GM10266 (cell line): ENCODE results near the gene RPE65.
"Not testable (repeated sequence)": the region's sequence is repeated elsewhere in the genome, so short reads cannot be mapped to it uniquely, and the experiment has no call there.

Experiments
- DNase-seq: peaks from one replicate; pipeline ENCODE4 v3.0.0; 2012; ENCODE audit errors: extremely low spot score
- CTCF ChIP-seq: IDR thresholded peaks from 2 replicates; pipeline ENCODE4 v1.5.1; 2012; ENCODE audit warnings: mild to moderate bottlenecking, low read depth; ENCODE audit not compliant: control insufficient read depth, insufficient read depth; ENCODE audit errors: missing control alignments

Gene RPE65

GRCh38 chr1:68449901-68450300 is at the start of gene RPE65:
RPE65 (minus strand) TSS chr1:68449954; CDS start chr1:68449905, 49 bp downstream.
- no peak for DNase-seq
- no peak for TF ChIP-seq CTCF

- TF ChIP-seq CTCF = no peak
- DNase-seq = no peak
Observed at GRCh38 chr1:68497358-68497698, 47.6 kb upstream of the RPE65 start.

- no peak for TF ChIP-seq CTCF
- DNase-seq = peak; percentile 89
Observed at GRCh38 chr1:68496680-68497357, 47.1 kb upstream of the RPE65 start, which contains the start of gene DEPDC1. DEPDC1 (minus strand) TSS chr1:68497082; CDS start chr1:68496999, 83 bp downstream.

- no peak for TF ChIP-seq CTCF
- DNase-seq = peak; percentile 31
Observed at GRCh38 chr1:68495968-68496679, 46.4 kb upstream of the RPE65 start.

- TF ChIP-seq CTCF = no peak
- DNase-seq = no peak
Observed at GRCh38 chr1:68495532-68495931, 45.8 kb upstream of the RPE65 start.

GRCh38 chr1:68493193-68493592 is 43.4 kb upstream of the RPE65 start:
- no peak for DNase-seq
- no peak for TF ChIP-seq CTCF

- not testable (repeated sequence) for DNase-seq
Observed at GRCh38 chr1:68492255-68492654, 42.5 kb upstream of the RPE65 start.
